GM10266 (cell line): ENCODE measurements around the gene C1S.
A peak's percentile ranks its signal among the peaks of the same experiment; 100 is the strongest.

ENCODE experiments used
- DNase-seq: peaks from one replicate; pipeline ENCODE4 v3.0.0; 2012; ENCODE audit errors: extremely low spot score
- TF ChIP-seq, protein P1 (sequence below): IDR thresholded peaks from 2 replicates; pipeline ENCODE4 v1.5.1; 2012; ENCODE audit warnings: mild to moderate bottlenecking, low read depth; ENCODE audit not compliant: control insufficient read depth, insufficient read depth; ENCODE audit errors: missing control alignments

The C1S gene

DNA sequence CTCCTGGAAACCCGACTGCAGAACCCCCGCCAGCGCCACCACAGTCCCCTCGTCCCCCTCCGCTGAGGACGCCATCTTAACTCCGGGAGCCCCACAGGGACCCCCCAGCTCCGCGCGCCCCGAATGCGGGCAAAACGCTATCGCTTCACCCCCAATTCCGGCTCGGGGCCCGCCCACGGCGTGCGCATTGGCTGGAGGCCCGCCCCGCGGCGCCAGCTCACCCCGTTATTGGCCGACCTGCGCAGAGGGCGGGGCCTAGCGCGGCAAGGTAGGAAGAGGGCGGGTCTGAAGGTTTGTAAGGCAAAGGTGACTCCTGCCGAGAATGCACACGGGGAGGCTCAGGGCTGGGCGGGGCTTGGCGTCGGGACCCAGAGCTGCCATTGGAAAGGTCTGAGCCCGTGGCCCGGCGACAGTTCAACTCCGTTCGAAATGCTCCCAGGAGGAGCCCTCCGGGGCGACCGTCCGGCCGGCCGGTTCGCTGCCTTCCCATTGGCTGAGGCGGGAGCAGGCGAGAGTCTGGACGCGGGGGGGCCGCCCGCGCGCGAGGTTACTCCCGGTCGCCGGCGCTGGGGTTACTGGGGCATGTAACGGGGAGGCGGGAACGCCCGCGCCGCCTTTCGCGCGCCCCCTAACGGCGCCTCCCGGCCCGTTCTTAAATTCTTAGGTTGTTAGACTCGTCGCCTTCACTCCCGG lies 42.0 kb upstream of the C1S start, which contains the start of gene LPCAT3:
Gene LPCAT3, minus strand, starts transcription at position 127 of the 693 bp plus-strand sequence. Its CDS starts 52 bp downstream, at position 75.
- DNase-seq: peak; percentile 96
- TF ChIP-seq, protein P1, sequence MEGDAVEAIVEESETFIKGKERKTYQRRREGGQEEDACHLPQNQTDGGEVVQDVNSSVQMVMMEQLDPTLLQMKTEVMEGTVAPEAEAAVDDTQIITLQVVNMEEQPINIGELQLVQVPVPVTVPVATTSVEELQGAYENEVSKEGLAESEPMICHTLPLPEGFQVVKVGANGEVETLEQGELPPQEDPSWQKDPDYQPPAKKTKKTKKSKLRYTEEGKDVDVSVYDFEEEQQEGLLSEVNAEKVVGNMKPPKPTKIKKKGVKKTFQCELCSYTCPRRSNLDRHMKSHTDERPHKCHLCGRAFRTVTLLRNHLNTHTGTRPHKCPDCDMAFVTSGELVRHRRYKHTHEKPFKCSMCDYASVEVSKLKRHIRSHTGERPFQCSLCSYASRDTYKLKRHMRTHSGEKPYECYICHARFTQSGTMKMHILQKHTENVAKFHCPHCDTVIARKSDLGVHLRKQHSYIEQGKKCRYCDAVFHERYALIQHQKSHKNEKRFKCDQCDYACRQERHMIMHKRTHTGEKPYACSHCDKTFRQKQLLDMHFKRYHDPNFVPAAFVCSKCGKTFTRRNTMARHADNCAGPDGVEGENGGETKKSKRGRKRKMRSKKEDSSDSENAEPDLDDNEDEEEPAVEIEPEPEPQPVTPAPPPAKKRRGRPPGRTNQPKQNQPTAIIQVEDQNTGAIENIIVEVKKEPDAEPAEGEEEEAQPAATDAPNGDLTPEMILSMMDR: peak; percentile 84

DNA sequence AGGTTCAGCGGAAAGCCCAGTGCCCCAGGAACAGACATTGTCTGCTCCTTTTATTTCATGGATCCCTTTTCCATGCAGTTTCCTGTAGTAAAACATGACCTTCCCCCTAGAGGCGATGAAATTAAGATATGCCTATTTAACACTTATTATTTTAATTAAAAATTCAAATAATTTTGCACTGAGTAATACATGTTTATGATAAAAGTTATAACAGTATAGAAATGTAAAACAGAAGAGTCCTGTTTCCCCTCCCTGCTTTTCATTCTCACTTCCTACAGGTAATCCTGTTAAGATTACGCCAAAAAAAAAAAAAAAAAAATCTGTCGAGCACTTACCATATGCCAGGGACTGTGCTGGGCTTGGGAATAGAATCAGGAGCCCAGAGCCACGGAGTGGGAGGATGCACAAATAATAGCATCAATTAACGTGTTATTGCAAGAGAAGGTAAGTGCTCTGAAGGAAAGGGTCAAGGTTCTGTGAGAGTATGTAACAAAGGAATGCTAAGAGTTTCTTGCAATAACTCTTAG lies 41.4 kb upstream of the C1S start:
- no peak for DNase-seq

DNA sequence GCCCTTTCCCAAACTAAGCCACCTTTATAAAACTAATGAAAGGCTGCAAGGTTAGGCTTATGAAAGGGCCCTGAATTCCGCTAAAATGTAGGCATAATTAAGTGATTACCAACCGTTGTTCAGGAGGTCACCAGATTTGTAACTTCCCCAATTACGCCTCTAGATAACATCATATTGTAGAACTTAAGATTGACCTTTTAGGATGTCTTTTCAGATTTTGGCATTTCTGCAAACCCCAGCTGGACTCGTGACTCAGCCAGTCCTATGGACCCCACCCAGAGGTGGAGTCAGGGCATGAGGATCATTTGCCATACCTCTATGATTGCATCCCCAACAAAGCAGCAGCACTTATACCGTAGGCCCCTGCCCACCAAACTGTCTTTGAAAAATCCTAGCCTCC lies 38.6 kb upstream of the C1S start:
- TF ChIP-seq, protein P1: no peak
- DNase-seq: no peak

More for the DNA sequence above, 41.4 kb upstream of the C1S start:
- TF ChIP-seq, protein P1: no peak

DNA sequence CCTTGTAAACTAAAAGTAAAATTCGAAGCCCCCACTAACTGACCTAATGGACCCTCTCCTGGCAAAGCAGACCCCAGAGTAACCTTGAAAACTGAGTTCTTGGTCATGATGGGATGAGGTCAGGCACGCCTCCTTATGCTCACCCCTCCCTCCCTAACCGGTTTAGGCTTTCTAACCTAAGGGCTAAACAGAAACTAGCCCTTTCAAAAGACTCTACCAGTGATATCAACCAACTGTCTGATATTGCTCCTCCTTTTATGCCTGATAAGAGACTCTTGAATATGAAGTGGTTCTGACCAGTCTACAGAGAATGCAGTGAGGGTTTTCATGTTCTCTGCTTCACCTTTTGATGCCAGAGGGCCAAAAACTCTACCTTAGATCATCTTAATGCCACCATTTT lies 37.4 kb upstream of the C1S start:
- no peak for DNase-seq
- TF ChIP-seq, protein P1: no peak

DNA sequence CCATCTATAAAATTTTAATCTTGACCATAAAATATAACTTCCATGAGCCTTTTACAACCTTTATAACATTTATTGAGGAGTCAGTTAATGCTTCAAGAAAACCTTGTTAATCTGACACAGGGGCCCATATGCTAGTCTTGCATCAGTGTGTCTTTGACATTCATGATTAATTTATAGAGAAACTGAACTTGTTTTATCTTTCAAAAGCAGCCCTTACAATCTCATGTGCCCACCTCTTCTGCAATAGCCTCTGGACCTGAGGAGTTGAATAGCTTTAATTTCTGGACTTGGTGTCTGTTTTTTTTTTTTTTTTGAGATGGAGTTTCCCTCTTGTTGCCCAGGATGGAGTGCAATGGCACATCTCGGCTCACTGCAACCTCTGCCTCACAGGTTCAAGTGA lies 33.7 kb upstream of the C1S start:
- TF ChIP-seq, protein P1: no peak
- DNase-seq: no peak

DNA sequence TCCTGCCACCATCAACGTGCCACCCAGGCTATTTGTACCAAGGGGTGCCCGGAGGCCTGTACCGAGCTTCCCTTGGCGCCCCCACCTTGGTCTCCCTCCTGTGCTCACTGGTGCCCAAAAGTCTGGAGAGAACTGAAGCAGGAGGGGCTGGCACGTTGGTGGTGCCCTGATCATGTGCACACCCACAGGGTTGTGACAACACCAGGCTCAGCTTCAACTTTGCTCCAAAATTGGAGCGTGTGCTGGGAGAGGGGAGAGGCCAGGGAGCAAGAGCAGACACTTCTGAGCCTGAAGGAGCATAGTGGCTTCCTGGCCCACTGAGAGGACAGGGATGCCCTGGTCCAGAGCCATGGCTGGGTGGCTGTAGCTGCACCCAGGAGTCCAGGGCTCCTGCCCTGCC lies 29.2 kb upstream of the C1S start:
- TF ChIP-seq, protein P1: no peak
- DNase-seq: no peak

DNA sequence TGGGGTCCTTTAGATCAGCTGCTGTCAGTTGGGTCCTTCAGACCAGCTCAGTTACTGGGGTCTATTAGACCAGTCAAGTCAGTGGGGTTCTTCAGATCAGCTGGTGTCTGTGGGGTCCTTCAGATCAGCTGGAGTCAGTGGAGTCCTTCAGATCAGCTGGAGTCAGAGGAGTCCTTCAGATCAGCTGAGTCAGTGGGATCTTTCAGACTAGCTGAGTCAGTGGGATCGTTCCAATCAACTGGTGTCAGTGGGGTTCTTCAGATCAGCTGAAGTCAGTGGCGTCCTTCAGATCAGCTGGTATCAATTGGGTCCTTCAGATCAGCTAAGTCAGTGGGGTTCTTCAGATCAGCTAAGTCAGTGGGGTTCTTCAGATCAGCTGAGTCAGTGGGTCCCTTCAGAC lies 27.5 kb upstream of the C1S start:
- DNase-seq: no peak
- TF ChIP-seq, protein P1: no peak
